GM13977 (cell line): ENCODE measurements around the gene PHF21B.

Experiments
- DNase-seq: peaks from one replicate; pipeline ENCODE4 v3.0.0; 2012; ENCODE audit warnings: low spot score
- CTCF ChIP-seq: IDR thresholded peaks from 2 replicates; pipeline ENCODE4 v1.5.1; 2012; ENCODE audit warnings: mild to moderate bottlenecking, control low read depth; ENCODE audit not compliant: insufficient read depth; ENCODE audit errors: extremely low read depth, missing control alignments
- in situ Hi-C: fragments of 300-500 bp; cut with MboI; formaldehyde crosslinking; loops from one replicate; pipeline ENCODE4 v1.12.0; 2022; ENCODE audit warnings: low sequenced_read_pairs, low pct_unique_long_range_greater_than_20kb, mixed read lengths, inconsistent platforms; ENCODE audit not compliant: unreplicated experiment

The PHF21B gene

GRCh38 chr22:44942979-44943700 lies 66.7 kb downstream of the PHF21B start:
- in situ Hi-C loops, result no loop called here
- no peak for TF ChIP-seq CTCF
- no peak for DNase-seq

GRCh38 chr22:44942056-44942455 lies 67.7 kb downstream of the PHF21B start:
- no peak for DNase-seq
- no peak for TF ChIP-seq CTCF
- in situ Hi-C loops, result no loop called here

- TF ChIP-seq CTCF, result no peak
- DNase-seq, result no peak
- in situ Hi-C loops, result no loop called here
These were observed 68.6 kb downstream of the PHF21B start for GRCh38 chr22:44941207-44941606.

GRCh38 chr22:44940130-44940529 lies 69.7 kb downstream of the PHF21B start:
- in situ Hi-C loops, result no loop called here
- DNase-seq, result no peak
- TF ChIP-seq CTCF, result no peak

- no peak for TF ChIP-seq CTCF
- no peak for DNase-seq
- in situ Hi-C loops, result no loop called here
These were observed 70.4 kb downstream of the PHF21B start for GRCh38 chr22:44939451-44939850.

GRCh38 chr22:44938886-44939285 lies 70.9 kb downstream of the PHF21B start:
- in situ Hi-C loops, result no loop called here
- no peak for DNase-seq
- TF ChIP-seq CTCF, result no peak
